Smooth muscle cell of the brain vasculature (primary cell): Measurements from ENCODE around the gene BMPR1B.

Source experiments
- DNase-seq: peaks from one replicate; pipeline ENCODE4 v3.0.0-alpha.2; 2012; ENCODE audit warnings: low read depth, low spot score

BMPR1B gene

DNA sequence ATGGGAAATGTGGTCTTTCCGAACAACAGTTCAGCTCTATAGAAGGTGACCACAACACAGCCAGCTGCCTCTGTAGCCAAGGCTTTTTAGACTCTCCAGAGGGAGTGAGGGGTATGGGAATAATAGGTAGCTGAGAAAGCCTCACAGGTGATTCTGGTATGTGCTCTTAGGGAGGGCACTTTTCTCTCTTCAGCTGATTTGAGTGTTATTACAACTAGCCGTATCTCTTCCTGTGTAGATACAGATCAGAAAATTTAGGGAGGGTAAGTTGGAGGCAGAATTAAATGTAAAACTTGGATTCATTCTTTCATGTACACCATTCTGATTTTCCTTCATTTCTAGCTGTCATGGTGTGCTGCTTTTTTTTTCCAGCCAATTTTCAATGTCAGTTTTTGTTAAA lies 154.9 kb downstream of the BMPR1B start:
- no peak for DNase-seq

DNA sequence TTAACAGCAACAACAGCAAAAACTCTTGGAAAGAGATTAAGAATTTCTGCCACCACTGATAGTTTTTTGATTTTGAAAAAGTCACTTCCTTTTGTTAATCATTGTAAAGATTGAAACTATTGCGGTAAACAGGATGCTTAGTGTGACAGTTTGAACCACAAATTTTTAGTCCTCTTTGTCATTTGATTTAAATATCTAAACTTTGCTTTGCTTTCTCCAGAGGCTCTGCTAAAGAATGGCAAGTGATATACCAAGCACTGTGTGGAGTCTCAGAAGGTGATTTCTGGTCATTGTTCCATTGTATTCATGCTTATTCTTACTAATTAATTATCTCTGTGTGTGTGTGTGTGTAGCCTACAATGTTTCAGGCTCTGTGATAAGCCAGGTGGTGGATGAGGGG lies 155.6 kb downstream of the BMPR1B start:
- no peak for DNase-seq

DNA sequence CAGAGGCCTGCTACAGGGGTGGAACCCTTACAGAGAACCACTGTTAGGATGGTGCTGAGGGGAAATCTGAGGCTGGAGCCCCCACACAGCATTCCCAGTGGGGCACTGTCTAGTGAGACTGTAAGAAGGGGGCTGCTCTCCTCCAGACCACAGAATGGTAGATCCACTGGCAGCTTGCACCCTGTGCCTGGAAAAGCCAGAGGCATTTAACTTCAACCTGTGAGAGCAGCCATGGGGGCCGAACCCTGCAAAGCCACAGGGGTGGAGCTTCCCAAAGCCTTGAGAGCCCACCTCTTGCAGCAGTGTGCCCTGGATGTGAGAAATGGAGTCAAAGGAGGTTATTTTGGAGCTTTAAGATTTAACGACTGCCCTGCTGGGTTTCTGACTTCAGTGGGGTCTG lies 159.4 kb downstream of the BMPR1B start:
- DNase-seq = no peak

DNA sequence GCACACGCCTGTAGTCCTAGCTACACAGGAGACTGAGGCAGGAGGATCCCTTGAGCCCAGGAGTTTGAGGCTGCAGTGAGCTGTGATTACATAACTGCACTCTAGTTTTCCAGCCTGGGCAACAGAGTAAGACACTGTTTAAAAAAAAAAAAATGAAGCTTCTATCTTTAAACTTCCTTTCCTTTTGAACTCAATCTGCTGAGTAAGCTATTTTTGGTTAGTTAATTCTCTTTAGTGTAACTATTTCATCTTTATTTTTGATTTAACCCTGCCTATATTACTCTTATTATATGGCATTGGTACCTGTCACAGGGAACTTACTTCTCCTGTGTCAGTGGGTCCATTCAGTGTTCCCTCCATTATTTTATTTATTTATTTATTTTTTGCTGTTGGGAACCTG lies 160.8 kb downstream of the BMPR1B start:
- DNase-seq = no peak

DNA sequence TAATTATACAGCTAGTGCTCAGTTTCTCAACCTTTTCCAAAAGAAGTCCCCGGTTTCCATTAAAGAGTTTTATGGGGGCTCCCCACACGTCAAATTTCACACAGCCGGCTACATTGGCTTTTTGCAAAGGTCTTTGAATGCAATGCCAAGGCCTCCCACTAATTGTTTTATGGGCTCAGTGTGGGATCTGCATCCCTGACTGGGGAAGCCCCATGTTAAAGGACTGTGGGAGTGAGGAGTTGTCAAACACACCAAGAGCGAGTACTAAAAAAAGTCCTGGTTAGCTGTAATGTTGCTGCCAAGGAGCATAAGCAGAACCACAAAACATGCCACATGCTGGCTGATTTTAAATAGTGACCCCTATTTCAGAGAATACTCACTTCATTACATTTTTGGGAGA lies 162.6 kb downstream of the BMPR1B start:
- DNase-seq = no peak

DNA sequence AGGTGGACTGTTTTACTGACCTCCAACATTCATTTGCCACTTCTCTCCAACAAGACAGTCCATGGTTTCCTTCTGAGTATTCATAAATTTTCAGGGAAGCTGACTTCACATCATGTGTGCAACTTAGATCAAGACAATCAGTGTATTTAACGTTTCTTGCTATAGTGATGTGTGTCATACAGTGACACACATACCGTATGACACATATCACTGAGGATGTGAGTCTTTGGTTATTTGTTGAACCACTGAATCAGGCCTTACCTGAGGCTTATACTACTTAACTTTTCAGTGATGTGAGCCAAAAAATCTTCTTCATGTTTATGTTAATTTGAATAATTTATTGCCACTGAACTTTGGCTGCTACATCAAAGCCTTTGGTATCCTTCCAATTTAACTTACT lies 166.8 kb downstream of the BMPR1B start:
- DNase-seq = no peak

DNA sequence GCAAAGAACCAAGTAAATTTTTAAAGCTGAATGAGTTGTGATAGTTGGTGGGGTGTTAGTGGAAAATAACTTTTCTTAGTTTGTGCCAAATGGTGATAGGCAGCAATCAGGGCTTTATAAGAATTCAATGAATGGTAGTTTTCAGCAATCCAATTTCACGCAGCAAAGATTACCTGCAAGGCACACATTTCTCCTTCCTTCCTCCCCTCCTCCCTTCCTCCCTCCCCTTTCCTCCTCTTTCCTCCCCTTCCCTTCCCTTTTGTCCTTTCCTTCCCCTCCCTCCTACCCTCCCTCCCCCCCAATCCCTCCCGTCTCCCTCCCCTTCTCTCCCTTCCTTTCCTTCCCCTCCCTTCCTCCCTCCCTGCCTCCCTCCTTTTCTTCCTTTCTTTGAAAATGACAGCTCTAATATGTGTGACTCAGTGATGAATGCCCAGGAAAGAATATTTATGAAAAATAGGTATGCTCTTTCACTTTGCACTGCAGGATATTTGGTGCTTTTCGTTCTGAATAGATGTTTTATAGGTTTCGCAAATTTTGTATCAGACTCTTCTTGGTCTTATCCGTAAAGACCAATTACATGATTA lies 168.1 kb downstream of the BMPR1B start:
- DNase-seq = no peak

DNA sequence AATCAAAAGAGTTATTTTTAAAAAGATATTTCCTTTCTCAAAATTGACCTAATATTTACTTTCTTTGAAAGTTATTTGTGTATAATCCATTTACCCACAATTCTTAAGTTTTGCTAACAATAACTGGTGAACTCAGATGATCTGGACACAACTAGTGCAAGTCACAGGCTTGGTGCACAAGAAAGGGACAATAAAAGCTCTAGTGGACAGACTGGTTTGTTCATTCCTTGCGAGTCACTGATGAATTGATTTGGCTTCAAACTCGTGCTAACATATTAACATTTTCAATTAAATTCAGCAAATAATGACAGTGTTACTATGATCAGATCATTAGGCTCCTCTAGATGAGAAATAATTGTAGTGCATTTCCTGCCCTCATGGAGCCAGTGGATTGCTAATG lies 169.2 kb downstream of the BMPR1B start:
- no peak for DNase-seq

DNA sequence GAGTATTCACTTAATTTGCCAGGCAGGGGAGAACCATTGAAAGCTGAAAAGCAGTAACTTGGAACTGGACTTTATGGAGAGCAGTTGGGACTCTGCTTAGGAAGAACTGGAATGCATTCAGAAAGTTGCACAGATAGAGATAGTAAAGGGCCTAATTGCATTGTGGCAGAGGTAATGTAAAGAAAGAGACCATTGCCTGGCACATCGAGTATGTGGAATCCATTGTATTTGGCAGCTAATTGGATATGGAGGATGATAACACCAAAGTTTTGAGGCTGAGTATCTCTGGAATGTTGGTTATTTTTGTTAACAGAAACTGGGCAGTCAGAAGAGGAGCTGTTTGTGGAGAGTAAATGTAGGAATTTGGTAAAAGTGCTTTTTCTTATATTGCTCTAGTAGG lies 169.9 kb downstream of the BMPR1B start:
- no peak for DNase-seq

DNA sequence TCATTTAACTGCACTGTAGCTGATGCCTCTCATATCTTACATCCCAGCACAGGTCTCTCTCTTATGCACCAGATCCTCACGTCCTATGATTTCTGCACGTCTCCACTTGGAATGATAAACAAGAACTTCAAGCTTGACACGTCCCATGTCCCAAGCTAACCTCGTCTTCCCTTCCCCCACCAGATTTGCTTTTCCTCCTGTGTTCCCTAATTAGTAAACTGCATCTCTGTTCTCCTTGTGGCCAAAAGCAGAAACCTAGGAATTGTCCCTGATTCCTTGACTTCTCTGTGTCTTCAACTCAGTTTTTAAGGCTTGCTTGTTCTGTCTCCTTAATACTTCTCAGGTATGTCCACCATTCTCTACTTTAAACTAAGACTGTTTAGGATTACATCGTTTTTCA lies 171.9 kb downstream of the BMPR1B start:
- DNase-seq = no peak

DNA sequence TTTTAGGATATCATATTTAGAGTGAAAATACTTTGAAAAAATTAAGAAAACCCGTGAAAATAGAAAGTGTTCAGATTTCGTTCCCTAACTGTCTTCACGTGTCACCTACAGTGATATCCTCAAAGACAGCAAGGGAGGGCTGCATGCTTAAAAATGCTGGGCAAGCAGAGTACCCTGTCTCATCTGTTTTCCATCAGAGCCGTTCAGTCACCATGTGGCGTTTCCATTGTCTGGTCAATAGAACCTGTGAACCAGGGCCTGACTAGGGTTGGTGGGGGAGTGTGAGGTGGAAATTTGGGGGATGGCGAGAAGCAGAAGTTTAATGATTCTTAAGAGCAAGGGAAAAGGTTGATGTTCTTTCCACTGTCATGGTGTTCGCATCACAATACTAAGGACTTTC lies 173.9 kb downstream of the BMPR1B start:
- no peak for DNase-seq

DNA sequence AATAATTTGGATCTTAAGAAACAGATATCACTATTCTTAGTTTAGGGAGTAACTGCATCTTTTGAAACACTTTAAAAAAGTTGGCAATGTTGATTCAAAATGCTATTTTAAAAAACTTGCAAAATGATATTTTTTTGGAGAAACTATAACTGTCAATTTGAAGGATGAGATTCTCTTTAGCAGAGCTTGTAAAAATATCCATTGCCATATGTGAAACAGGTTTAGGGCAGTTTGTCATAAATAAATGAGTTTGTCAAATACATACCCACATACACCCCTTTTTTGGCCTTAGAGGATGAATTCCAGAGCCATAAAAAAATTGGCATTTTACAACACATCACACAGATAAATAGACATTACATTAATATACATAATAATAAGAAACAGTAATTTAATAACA lies 174.6 kb downstream of the BMPR1B start:
- no peak for DNase-seq

DNA sequence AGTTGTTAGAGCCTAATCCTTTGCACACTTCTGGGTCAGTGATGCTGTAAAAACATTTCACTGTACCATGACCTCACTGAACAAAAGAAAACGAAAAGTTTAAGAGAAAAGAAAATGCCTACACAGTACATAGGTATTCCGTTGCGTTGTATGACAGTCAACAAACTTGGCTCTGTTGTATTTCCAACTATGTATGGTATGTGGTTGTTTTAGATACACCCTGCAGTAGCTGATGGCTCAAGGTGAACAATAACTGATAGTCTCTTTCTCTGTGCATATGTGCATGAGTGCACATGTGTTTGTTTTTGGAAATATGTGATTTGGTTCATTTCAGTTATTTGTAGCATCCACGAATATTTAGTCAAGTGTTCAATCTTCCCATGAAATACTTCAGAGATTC lies 176.0 kb downstream of the BMPR1B start:
- no peak for DNase-seq

DNA sequence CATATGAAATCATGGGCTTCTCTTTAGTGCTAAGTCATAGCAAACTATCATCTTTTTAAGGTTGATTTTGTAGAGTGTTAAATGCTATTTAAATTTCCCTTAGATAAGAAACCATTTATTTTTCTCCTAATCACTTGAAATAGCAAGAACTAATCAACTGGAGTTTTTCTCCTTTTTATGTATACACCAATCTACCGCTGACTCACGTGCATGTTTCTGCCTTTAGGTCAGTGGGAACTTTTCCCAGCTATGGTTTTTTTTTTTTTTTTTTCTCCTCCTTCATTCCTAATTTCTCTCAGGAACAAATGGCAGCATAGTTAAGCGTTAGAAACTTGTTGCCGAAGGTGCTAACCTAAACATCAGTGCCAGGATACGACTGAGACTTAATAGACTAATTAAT lies 176.4 kb downstream of the BMPR1B start:
- DNase-seq = no peak

DNA sequence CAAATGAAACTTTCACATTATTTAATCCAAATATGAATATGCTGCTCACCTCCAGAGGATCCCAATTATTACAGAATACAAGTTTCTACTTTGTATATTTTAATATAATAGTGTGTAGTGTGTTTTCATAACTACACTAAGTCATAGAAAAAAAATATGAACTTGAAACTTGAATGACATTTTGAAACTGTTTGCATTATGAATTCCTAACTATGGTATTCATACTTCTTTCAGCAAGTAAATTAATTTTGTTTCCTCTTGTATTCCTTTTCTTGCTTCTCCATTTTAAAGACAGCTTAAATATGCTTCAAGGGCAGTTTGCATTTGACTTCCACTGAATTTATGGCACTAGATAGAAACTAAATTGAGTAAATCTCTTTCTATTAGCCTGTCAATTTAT lies 177.1 kb downstream of the BMPR1B start:
- no peak for DNase-seq

DNA sequence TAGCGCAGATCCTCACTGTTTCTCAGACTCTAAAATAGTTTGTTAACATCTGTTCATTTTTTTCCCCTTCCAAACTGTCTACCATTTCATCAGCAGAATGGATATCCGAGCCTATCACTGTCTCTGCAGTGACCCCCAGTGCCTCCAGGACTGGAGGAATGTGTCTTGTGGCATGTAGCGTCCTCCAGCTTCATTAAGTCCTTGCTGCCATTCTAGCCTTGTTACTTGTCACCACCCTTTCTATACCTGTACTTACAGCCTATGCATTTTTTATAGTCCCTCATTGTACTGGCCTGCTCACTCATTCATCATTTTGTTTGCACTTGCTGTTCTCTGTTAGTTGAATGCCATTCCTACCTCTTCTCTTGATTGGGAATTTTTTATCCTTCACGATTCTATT lies 179.1 kb downstream of the BMPR1B start:
- DNase-seq = no peak

DNA sequence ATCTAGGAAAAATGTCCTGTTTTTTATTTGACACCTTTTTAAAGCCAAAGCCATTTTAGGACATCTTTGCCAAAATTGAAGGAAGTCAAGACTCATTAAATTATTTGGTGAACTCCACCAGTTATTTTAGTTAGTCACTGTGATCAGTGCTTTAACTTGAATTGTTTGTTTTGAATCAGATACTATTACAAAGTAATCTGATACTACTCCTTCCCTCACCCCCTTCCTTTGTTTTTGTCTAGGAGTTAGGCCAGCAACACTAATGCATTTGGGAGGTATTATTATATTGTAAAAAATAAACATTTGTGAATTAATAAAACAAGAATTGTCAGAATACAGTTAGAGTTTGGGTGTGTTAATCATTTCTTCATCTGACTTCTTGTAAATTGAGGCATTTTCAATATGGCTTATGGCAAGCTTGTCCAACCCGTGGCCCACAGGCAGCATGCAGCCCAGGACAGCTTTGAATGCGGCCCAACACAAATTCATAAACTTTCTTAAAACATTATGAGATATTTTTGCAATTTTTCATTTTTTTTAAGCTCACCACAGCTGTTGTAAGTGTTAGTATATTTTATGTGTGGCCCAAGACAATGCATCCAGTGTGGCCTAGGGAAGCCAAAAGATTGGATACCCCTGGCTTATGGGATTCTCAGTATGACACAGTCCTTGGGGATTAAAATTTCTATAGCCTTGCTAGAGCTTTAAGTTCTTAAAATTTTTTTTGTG lies 182.2 kb downstream of the BMPR1B start:
- DNase-seq = no peak

DNA sequence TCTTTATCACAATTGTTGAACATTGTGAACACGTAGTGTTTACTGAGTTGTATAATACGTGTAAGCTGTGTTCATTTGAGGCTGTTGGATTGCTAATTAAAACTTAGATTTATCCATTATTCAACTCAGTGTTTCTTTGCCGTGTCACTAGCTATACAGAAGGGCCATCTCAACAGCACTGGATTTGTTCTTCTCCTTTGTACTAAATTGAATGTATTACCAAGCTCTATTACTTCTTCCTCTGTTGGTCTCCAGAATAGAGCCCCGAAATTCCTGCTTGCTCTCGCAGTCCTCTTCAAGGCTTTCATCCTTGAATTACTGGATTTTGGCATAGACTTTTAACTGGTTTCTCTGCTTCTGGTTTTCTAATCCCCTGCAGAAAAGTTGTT lies 182.8 kb downstream of the BMPR1B start:
- no peak for DNase-seq

DNA sequence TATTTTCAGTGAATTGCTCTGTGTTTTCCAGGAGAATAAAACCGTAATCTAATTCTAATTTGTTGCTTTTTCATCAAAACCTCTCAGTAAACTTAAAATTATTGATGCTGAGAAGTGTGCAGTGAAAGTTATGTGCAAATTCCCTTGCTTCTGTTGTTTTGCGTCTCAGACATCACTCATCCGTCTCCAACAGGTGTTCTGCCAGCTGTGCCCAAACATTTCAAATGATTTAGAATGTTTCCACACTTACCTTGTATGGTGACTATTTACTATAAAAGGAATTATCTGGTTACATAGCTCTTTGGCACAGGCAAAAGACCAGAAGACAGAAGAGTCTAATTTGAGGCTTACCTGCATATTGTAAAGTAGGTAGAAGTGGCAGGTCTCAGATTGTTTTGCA lies 184.0 kb downstream of the BMPR1B start:
- DNase-seq = no peak

DNA sequence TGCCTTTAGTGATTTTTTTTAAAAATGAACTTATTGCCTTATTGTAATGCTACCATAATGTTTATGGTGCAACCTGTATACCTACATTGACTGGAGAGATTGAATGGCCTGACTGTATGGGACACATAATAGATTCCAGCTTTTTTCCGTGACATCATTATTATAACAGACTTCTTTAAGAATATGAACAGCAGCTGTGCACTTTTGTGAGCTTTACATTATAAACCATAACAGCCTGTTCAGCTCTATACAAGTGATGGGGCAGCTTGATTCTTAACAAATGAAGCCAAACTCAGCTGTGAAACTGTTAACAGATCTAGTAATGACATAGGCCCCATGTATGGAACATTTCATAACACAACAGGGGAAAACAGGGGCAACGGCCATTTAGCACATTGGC lies 187.0 kb downstream of the BMPR1B start:
- no peak for DNase-seq

DNA sequence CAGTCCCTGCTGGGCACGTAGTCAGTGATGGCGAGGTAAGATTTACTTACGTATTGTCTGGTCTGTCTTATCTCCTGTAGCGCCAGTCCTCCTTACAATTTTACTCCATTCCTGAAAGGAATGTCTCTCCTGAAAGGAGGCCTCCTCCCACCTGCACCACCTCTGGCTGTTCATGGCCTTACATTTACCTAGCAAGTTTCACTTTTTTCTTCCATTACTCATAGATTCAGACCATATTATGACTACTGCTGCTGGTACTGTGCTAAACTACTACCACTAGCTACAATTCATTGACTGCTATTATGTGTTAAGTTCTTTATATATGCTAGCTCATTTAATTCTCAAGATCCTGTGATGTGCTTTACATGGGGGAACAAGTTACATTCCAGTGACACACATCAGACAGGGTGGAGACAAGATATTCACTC lies 189.9 kb downstream of the BMPR1B start:
- no peak for DNase-seq

DNA sequence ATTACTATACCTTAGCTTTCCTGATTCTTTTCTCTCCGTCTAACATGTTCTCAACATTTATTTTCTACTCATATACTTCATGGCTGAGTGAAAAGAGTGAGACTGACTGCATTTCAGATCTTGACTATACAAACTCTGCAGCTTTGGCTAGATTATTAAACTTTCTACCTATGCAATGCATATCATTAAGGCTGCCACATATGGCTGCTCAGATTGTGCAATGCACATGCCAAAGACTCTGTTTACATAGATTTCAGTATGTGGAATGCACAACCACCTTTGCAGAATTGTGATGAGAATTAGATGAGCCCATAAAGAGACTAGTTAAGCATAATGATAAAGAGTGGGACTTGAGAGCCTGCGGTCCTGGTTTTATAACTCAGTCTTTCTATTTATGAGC lies 196.5 kb downstream of the BMPR1B start:
- no peak for DNase-seq

DNA sequence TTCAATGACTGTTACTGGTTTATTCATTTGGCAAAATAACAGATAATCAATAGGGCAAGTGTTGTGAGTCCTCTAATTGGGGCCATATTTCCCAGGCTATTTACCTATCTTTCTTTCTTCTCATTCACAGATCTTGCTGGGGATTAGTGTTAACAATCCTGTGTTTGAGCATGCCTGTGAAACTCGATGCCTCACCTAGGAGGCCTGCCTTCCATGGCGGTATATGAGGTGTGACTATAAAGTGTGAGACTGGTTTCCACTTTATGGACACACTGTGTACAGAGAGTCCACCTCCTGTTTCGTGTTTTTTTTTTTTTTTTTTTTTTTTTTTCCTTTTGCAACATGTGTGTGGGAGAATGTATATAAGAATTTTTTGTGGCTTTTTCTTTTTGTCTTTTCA lies 199.3 kb downstream of the BMPR1B start:
- DNase-seq = no peak

DNA sequence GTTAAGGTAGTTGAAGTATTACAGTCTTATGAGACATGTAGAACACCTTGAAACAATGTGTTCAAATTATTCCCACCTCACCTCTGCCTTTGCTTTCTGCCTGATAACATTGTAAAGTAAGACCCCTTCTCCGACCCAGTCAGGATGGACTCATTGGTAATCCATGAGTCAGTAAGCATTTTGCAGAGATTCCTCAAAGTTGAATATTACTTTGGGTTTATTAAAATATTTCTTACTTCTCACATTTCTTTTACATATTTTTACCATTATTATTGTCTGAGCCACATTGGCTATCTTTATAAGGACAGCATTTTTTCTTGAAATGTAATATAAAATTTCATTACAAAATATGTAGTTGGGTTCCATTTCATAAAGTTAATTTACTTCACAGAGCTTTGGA lies 201.6 kb downstream of the BMPR1B start:
- no peak for DNase-seq
